HG02798 (cell line): Measurements from ENCODE around the gene SPAAR.

Experiments
- ATAC-seq: cut with Tn5 transposase; IDR thresholded peaks from one replicate; pipeline ENCODE4 v1.9.1; 2021; ENCODE audit warnings: mild to moderate bottlenecking; ENCODE audit not compliant: unreplicated experiment, poor library complexity

The SPAAR gene

GRCh38 chr9:35944173-35944572 is 34.9 kb downstream of the SPAAR start:
- ATAC-seq: no peak

GRCh38 chr9:35944841-35945240 is 35.6 kb downstream of the SPAAR start:
- ATAC-seq: no peak

- ATAC-seq: no peak
These were observed 36.2 kb downstream of the SPAAR start for GRCh38 chr9:35945341-35946018.

DNA sequence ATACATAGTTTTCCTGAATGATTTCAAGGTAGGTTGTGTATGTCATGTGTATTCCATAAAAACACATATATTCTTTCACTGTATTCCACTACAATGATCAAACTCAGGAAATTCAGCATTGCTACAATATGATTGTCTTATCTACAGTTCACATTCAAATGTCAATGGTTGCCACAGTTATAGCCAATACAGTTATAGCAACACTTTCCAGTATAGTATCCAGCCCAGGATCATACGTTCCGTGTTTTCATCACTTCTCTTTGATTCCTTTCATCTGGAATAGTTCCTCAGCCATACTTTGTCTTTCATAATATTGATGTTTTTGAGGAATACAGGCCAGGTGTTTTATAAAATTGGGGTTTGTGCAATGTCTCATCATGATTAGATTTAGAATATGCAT is 39.2 kb downstream of the SPAAR start:
- ATAC-seq: no peak

- no peak for ATAC-seq
These were observed 39.6 kb downstream of the SPAAR start for GRCh38 chr9:35948901-35949318.

- no peak for ATAC-seq
These were observed 42.4 kb downstream of the SPAAR start for GRCh38 chr9:35951736-35952135.

DNA sequence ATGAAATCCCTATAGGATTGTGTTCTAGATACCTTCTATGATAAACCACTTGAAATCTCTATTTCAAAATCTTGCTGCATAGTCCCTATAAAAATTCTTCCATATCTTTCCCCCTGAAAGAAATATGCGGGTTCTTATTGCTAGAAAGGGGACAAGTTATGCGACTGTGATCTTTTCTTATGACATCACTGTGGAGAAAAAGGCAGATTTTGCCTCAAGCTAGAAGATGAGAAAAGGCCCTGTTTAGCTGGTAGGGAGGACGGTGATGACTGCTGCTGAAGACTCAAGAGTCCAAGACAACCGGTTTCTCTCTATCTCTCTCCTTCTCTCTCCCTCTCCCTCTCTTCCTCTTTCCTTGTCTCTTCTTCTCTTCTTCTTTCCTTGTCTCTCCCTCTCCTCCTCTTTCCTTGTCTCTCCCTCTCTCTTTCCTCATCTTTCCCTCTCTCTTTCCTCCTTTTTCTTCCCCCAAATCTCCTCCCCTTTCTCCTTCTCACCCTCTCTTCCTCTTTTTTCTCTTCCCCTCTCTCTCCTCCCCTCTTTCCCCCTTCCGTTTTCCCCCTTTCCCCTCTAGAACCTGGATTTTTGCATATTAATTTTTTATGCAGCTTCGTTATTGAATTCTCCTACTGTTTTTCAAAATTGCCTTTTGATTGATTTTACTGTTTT is 43.4 kb downstream of the SPAAR start:
- ATAC-seq: no peak

- ATAC-seq: no peak
These were observed 45.8 kb downstream of the SPAAR start for GRCh38 chr9:35954942-35955546.

GRCh38 chr9:35956651-35957050 is 47.4 kb downstream of the SPAAR start:
- ATAC-seq: no peak

DNA sequence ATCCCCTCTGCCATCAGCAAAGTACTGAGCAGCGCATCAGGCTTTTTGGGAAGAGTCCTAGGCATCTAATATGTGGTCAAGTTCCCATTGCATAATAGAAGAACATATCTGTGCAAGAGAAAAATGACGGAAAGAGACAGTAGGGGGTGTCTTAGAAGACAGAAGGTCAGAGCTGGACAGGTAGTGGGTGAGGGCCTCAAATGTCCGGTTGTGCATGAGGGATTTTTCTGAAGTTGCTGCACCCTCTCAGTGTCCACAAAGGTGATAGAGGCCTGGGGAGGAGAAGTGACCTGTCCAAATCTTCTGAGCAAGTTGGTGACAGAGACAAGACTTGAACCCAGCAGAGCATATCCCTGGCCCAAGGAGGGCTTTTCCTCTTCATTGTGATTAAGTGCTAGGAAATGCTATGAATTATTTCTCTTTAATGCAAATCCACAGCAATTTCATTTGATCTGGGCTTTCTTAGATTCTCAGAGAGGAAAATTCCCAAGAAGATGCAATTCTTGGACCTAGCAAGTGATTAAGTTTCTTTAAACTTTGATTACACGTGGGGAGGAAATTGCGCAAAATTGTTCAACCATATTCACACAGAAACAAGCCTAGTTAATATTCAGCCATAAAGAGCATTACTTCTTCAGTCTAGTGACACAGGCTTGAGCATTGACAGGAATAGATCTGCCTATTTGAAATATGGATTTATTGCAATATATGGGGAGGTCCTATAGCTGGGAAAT is 49.0 kb downstream of the SPAAR start, which contains the start of gene OR2S2:
Gene OR2S2 (minus strand): TSS at position 51 of the 734 bp plus-strand sequence. CDS start 56 bp downstream, outside the sequence.
- no peak for ATAC-seq

DNA sequence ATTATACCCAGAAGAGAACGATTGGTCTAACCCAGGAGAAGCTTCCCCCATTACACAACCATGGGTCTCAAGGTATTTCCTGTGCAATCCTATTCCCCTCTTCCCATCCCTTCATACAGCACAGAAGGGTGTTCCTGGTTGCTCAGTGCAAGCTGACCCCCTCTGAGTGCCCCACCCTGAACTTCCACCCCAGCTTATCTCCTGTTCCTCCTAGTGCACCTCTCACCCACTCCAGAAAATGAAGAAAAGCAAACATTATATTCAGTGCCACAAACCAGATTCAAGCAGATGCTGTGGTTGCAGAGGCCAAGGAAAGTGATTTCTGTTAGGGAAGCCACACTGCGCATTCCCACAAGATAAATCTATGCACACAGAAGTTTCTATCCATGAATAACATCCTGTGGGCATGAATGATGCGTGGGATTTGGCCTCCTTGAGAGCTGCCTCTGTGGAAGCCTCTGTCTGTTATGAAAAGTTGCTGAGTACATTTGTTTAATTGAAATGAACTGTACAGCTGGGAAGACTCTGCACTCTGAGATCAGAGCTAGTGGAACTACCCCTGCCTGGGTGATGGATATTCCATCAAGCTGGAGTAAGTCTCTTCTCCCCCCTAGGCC is 50.9 kb downstream of the SPAAR start:
- ATAC-seq: no peak
